Upper lobe of right lung (tissue), 1 donor: ENCODE measurements around the gene NUP133. TPM values are rescaled to one million over a fixed set of nuclear protein-coding genes. Genes with fewer than 3 reads are reported as not detected.

ENCODE experiments used
- ATAC-seq: fragments of 200-7000 bp; cut with Tn5 transposase; one replicate; pipeline ENCODE4 v1.9.1; 2020; ENCODE audit warnings: mild to moderate bottlenecking, moderate library complexity
- DNase-seq: peaks from one replicate; pipeline ENCODE4 v3.0.0-alpha.2; 2020
- H3K27ac ChIP-seq: fragments of 200-600 bp; one replicate; pipeline ENCODE4 v1.8.0; 2022
- H3K27me3 ChIP-seq: fragments of 200-600 bp; one replicate; pipeline ENCODE4 v1.8.0; 2022; ENCODE audit warnings: mild to moderate bottlenecking
- H3K36me3 ChIP-seq: fragments of 200-600 bp; one replicate; pipeline ENCODE4 v1.8.0; 2022
- H3K4me1 ChIP-seq: fragments of 200-600 bp; one replicate; pipeline ENCODE4 v1.8.0; 2022
- H3K4me3 ChIP-seq: fragments of 200-600 bp; one replicate; pipeline ENCODE4 v1.8.0; 2022; ENCODE audit warnings: mild to moderate bottlenecking
- H3K9me3 ChIP-seq: fragments of 200-600 bp; one replicate; pipeline ENCODE4 v1.8.0; 2022
- CTCF ChIP-seq: fragments of 200-600 bp; IDR thresholded peaks from one replicate; pipeline ENCODE4 v1.8.0; 2022; ENCODE audit warnings: antibody characterized with exemption
- intact Hi-C: fragments of 100-400 bp; cut with DNase I; formaldehyde crosslinking; loops from one replicate; pipeline ENCODE4 v1.11.0; 2022
- total RNA-seq: library from RNA; stranded (reverse); fragmentation: NEBNext Ultra II Directional; extraction: Animal tissue kit (Norgen Biotek cat#: 25700); gene quantifications from one replicate; pipeline ENCODE4 v1.2.1, GENCODE V29; 2021
- donor health status: DM: no; HTN: yes; CAD: no; lungs with severe emphysema.

NUP133 gene
- total RNA-seq, 1 donor from 2014 or later = 33.8 TPM

- H3K27me3 ChIP-seq = peaks cover 39% of the 10 kb centered on the region
Measured at GRCh38 chr1:229436201-229436600, 71.9 kb downstream of the NUP133 start.

DNA sequence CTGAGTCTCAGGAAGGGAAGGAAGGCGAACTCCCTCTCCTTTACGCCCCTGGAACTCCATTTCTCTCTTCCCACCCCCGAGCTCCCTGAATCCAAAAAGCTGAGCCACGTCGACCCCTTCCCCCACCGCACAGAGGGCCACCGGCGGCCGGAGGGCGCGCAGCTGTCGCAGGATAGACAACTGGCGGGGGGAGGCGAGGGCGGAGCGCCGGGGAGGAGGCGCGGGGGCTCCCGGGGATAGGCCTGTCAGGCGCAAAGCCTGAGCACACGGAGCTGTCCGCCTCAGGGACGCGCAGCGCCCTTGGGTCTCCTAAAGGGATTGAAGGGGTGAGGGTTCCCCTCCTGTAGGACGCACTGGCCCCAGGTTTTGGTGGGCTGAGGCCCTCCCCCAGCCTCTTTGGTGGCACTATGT, 73.5 kb downstream of the NUP133 start:
- no peak for DNase-seq

More at GRCh38 chr1:229436201-229436600, 71.9 kb downstream of the NUP133 start:
- TF ChIP-seq CTCF = no peak
- H3K4me1 ChIP-seq = peaks cover 9% of the 10 kb centered on the region
- intact Hi-C loops = no loop called here
- H3K9me3 ChIP-seq = no peaks in the 10 kb centered on the region
- H3K27ac ChIP-seq = no peak overlapping the region
- peaks cover 12% of the 10 kb centered on the region for H3K36me3 ChIP-seq
- H3K4me3 ChIP-seq = no peak overlapping the region
- DNase-seq (no peak), ATAC-seq (no peak)

GRCh38 chr1:229434005-229434640, 74.0 kb downstream of the NUP133 start, which contains the start of gene ACTA1:
ACTA1 (minus strand) TSS chr1:229434094; CDS start chr1:229433115, 979 bp downstream.
- Histone ChIP-seq H3K27ac (no peak within 1 kb of the TSS), H3K9me3 (no peaks in the 10 kb centered on the region), H3K27me3 (peaks cover 60% of the 10 kb centered on the region), H3K36me3 (no peaks in the 10 kb centered on the region), H3K4me1 (peaks cover 15% of the 10 kb centered on the region), H3K4me3 (no peak within 1 kb of the TSS)
- DNase-seq (no peak), ATAC-seq (peak; percentile 14)
- intact Hi-C loops = no loop called here
- no peak for TF ChIP-seq CTCF

More for the DNA sequence above, 73.5 kb downstream of the NUP133 start:
- intact Hi-C loops = no loop called here
- H3K4me3 ChIP-seq = no peak overlapping the region
- no peaks in the 10 kb centered on the region for H3K9me3 ChIP-seq
- no peak for ATAC-seq
- no peak for TF ChIP-seq CTCF
- no peak overlapping the region for H3K27ac ChIP-seq
- H3K36me3 ChIP-seq = no peaks in the 10 kb centered on the region
- peaks cover 55% of the 10 kb centered on the region for H3K27me3 ChIP-seq
- peaks cover 15% of the 10 kb centered on the region for H3K4me1 ChIP-seq

DNA sequence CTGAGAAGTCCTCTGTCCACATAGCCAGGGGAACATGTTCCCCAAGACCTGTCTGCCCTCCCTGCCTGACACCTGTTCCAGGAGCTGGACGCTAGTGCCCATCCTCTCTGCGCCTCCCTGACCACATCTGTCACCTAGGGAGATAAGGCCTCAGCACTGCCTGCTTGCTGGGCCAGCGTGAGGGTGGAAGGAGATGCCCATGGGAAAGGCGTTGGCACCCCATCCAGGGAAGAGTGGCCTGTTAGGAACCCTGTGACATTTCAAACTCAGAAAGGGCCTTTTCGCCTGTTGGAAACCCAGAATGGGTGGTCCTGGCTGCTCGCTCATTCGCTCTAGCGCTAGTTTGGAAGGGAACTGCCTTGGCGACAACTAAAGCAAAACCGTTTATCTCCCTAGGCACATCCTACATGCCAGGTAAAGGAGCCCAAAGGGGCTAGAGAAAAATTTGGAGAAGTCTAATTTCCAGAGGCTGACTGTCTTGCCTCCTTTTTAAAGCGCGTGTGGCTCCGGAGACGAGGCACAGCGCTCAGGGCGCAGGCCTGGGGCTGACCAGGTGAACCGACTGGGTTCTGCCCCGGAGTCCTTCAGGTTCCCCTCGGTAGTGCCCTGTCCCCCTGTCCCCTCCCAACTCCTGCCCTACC, 74.7 kb downstream of the NUP133 start:
- Histone ChIP-seq H3K27me3 (peaks cover 65% of the 10 kb centered on the region), H3K4me3 (no peak overlapping the region), H3K27ac (no peak overlapping the region), H3K9me3 (no peaks in the 10 kb centered on the region), H3K4me1 (peaks cover 15% of the 10 kb centered on the region), H3K36me3 (no peaks in the 10 kb centered on the region)
- ATAC-seq (no peak), DNase-seq (no peak)
- intact Hi-C loops = no loop called here
- no peak for TF ChIP-seq CTCF

- no peak overlapping the region for H3K27ac ChIP-seq
- no peak for ATAC-seq
- TF ChIP-seq CTCF = no peak
- H3K9me3 ChIP-seq = no peaks in the 10 kb centered on the region
- peaks cover 15% of the 10 kb centered on the region for H3K4me1 ChIP-seq
- no peak for DNase-seq
- no peak overlapping the region for H3K4me3 ChIP-seq
- no peaks in the 10 kb centered on the region for H3K36me3 ChIP-seq
- intact Hi-C loops = no loop called here
- peaks cover 70% of the 10 kb centered on the region for H3K27me3 ChIP-seq
Measured at GRCh38 chr1:229432905-229433304, 75.2 kb downstream of the NUP133 start.
